Transverse colon (tissue), 4 donors: ENCODE data around the gene CDH26.

ENCODE experiments used
- POLR2A ChIP-seq: fragments of 450-650 bp; IDR thresholded peaks from one replicate; pipeline ENCODE4 v1.6.1; 2016; ENCODE audit warnings: antibody characterized with exemption, mild to moderate bottlenecking, moderate library complexity
- POLR2AphosphoS5 ChIP-seq, 3 donors: sonication (generic); formaldehyde crosslinking; IDR thresholded peaks; one replicate each; pipeline ENCODE4 v1.6.1; 2016; ENCODE audit warnings: antibody characterized with exemption in 3 of 3
- TF ChIP-seq, protein P1 (sequence below), 5 experiments: fragments of 200-600 bp in 3 of 5; fragments of 450-650 bp in 2 of 5; sonication (generic) in 3 of 5; IDR thresholded peaks; 1 replicate in 2 of 5; 2 replicates in 3 of 5; pipeline ENCODE4 v1.5.1; 2016 to 2017; ENCODE audit warnings: antibody characterized with exemption in 5 of 5, inconsistent platforms in 3 of 5, mild to moderate bottlenecking in 2 of 5, moderate library complexity in 1 of 5

DNA sequence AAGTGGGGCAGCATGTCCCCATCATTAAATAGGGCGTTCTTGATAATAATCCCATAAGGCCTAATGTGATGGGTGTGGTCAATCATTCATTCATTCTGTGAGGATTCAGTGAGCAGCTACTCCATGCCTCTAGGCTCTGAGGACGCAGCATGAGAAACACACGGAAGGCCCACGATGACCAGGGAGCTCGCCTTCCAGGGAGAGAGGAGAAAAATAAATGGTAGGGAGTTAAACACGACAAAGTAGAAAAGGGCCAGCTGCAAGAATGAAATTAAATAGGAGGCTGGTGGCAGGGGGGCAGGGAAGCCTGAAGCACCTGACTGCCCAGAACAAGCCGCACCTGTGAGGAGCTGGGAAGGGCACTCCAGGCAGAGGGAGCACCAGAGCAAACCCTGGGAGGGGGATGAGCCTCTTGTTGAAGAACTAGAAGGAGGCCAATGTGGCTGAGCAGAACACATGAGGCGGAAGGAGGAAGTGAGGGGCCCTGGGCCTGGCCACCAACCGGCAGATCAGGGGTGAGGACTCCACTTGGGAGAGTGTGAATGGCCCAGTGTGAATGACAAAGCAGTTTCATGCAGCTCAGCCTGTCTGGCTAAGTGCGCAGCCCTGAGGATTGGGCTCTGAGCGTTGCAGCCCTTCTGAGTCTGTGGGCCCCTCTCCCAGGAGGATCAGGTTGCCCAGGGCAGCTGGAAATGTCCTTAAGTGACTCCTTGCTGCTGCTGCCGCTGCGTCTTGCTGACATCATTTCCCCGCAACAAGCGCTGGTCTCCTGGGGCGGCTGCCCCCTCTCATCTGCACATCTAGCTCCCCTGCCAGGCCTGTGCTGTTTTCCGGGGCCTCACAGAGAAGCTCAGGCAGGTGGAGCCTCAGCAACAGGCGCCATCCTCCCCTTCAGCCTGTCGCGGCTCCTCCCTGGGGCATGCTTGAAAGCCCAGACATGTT, 99.9 kb downstream of the CDH26 start:
- TF ChIP-seq, protein P1, sequence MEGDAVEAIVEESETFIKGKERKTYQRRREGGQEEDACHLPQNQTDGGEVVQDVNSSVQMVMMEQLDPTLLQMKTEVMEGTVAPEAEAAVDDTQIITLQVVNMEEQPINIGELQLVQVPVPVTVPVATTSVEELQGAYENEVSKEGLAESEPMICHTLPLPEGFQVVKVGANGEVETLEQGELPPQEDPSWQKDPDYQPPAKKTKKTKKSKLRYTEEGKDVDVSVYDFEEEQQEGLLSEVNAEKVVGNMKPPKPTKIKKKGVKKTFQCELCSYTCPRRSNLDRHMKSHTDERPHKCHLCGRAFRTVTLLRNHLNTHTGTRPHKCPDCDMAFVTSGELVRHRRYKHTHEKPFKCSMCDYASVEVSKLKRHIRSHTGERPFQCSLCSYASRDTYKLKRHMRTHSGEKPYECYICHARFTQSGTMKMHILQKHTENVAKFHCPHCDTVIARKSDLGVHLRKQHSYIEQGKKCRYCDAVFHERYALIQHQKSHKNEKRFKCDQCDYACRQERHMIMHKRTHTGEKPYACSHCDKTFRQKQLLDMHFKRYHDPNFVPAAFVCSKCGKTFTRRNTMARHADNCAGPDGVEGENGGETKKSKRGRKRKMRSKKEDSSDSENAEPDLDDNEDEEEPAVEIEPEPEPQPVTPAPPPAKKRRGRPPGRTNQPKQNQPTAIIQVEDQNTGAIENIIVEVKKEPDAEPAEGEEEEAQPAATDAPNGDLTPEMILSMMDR (IDR thresholded peaks at IDR 0.05): no peak
- TF ChIP-seq POLR2AphosphoS5 (IDR thresholded peaks at IDR 0.05): no peak
- TF ChIP-seq POLR2A: no peak
